H1 (cell line): ENCODE data around the gene NOTCH4. TPM values are rescaled to one million over a fixed set of nuclear protein-coding genes. Genes with fewer than 3 reads are reported as not detected.

Source experiments
- CTCF ChIA-PET: fragments of 300-600 bp; sonication (Branson Sonifier 250); formaldehyde crosslinking; loops from one replicate; lab custom pipeline; 2021; ENCODE audit not compliant: partially characterized antibody; lab: Charles Lee
- POLR2A ChIA-PET: fragments of 300-600 bp; sonication (Branson Sonifier 250); formaldehyde crosslinking; loops from one replicate; lab custom pipeline; 2021; ENCODE audit warnings: inconsistent platforms; ENCODE audit not compliant: partially characterized antibody; lab: Charles Lee
- DNase-seq, 2 experiments: peaks; one replicate each; pipeline versions ENCODE4 v3.0.0 to v3.0.0-alpha.2; 2010 to 2022; ENCODE audit warnings: low spot score in 2 of 2, low read depth in 1 of 2, mixed read lengths in 1 of 2
- FAIRE-seq: peaks from 2 replicates; lab custom pipeline; 2011; peaks lifted over from hg19 to GRCh38; lab: Jason Lieb, UNC
- H2AFZ ChIP-seq: 2 replicates; pipeline ENCODE4 v1.8.1; 2012; ENCODE audit warnings: low read length, inconsistent platforms
- H2AK5ac ChIP-seq: 2 replicates; pipeline ENCODE4 v1.6.1; 2013; ENCODE audit warnings: low read depth, low read length
- H2BK120ac ChIP-seq: replicated peaks from 2 replicates; pipeline ENCODE3; 2013; ENCODE audit warnings: low read depth, low read length, inconsistent platforms
- H2BK12ac ChIP-seq: 2 replicates; pipeline ENCODE4 v1.6.1; 2013; ENCODE audit warnings: low read depth, low read length
- H2BK15ac ChIP-seq: 2 replicates; pipeline ENCODE4 v1.6.1; 2013; ENCODE audit warnings: low read length
- H2BK20ac ChIP-seq: 2 replicates; pipeline ENCODE4 v1.6.1; 2013; ENCODE audit warnings: low read length
- H2BK5ac ChIP-seq: 2 replicates; pipeline ENCODE4 v1.6.1; 2013; ENCODE audit warnings: low read depth, low read length
- H3K14ac ChIP-seq: 2 replicates; pipeline ENCODE4 v1.6.1; 2013; ENCODE audit warnings: inconsistent platforms; ENCODE audit not compliant: insufficient read length
- H3K18ac ChIP-seq: 2 replicates; pipeline ENCODE4 v1.6.1; 2013; ENCODE audit warnings: low read length; ENCODE audit errors: extremely low read depth
- H3K23ac ChIP-seq: 2 replicates; pipeline ENCODE4 v1.6.1; 2013; ENCODE audit warnings: inconsistent platforms; ENCODE audit not compliant: insufficient read length
- H3K23me2 ChIP-seq: 2 replicates; pipeline ENCODE4 v1.6.1; 2013; ENCODE audit warnings: low read depth, low read length
- H3K27ac ChIP-seq: 2 replicates; pipeline ENCODE4 v1.6.1; 2011; ENCODE audit warnings: low read depth, low read length, inconsistent platforms
- H3K27me3 ChIP-seq, 4 experiments: replicated peaks in 1 of 4; 1 replicate in 1 of 4; 2 replicates in 3 of 4; pipeline versions ENCODE4 v1.6.1 to v1.8.1; 2011 to 2013; ENCODE audit warnings: low read length in 3 of 4, mild to moderate bottlenecking in 3 of 4, inconsistent platforms in 2 of 4, mixed read lengths in 2 of 4, moderate library complexity in 1 of 4; ENCODE audit not compliant: control insufficient read depth in 3 of 4, insufficient read depth in 3 of 4; ENCODE audit errors: extremely low read depth in 1 of 4
- H3K36me3 ChIP-seq, 4 experiments: 2 replicates each; pipeline versions ENCODE4 v1.6.1 to v1.8.1; 2011 to 2013; ENCODE audit warnings: mild to moderate bottlenecking in 4 of 4, low read length in 3 of 4, moderate library complexity in 2 of 4, control low read depth in 1 of 4, inconsistent platforms in 1 of 4; ENCODE audit not compliant: insufficient read depth in 4 of 4, control insufficient read depth in 2 of 4
- H3K4ac ChIP-seq: replicated peaks from 2 replicates; pipeline ENCODE3; 2013; ENCODE audit warnings: low read length, low read depth, mixed read lengths, inconsistent platforms; ENCODE audit not compliant: insufficient read length
- H3K4me1 ChIP-seq, 4 experiments: replicated peaks in 1 of 4; 1 replicate in 1 of 4; 2 replicates in 3 of 4; pipeline versions ENCODE4 v1.6.1 to v1.8.1; 2011 to 2013; ENCODE audit warnings: low read length in 3 of 4, inconsistent platforms in 2 of 4, mixed read lengths in 1 of 4; ENCODE audit not compliant: insufficient read depth in 4 of 4, control insufficient read depth in 3 of 4
- H3K4me2 ChIP-seq, 2 experiments: 2 replicates each; pipeline versions ENCODE4 v1.6.1 to v1.8.1; 2011 to 2013; ENCODE audit warnings: low read depth in 2 of 2, low read length in 2 of 2, control low read depth in 1 of 2, inconsistent platforms in 1 of 2, mild to moderate bottlenecking in 1 of 2; ENCODE audit not compliant: insufficient read depth in 1 of 2
- H3K4me3 ChIP-seq, 4 experiments: fragments of 200-600, 300-600 bp in 1 of 4; sonication (generic), shearing (Covaris generic), sonication (Bioruptor Twin) in 1 of 4; 2 replicates each; pipeline versions ENCODE4 v1.5.1 to v1.8.1; 2011 to 2016; ENCODE audit warnings: low read length in 4 of 4, low read depth in 3 of 4, control low read depth in 2 of 4, inconsistent platforms in 2 of 4, mild to moderate bottlenecking in 2 of 4, mixed read lengths in 1 of 4, moderate library complexity in 1 of 4; ENCODE audit not compliant: insufficient read depth in 2 of 4; ENCODE audit errors: extremely low read depth in 1 of 4
- H3K56ac ChIP-seq: replicated peaks from 2 replicates; pipeline ENCODE3; 2013; ENCODE audit warnings: low read depth, mild to moderate bottlenecking, mixed read lengths, low read length, inconsistent platforms; ENCODE audit not compliant: insufficient read length
- H3K79me1 ChIP-seq: 2 replicates; pipeline ENCODE4 v1.6.1; 2013; ENCODE audit warnings: low read depth, low read length, control low read depth
- H3K79me2 ChIP-seq, 2 experiments: 2 replicates each; pipeline versions ENCODE4 v1.6.1 to v1.8.1; 2012 to 2013; ENCODE audit warnings: low read length in 2 of 2, mild to moderate bottlenecking in 2 of 2, inconsistent platforms in 1 of 2; ENCODE audit not compliant: insufficient read depth in 2 of 2, control insufficient read depth in 1 of 2
- H3K9ac ChIP-seq, 4 experiments: replicated peaks in 1 of 4; 1 replicate in 1 of 4; 2 replicates in 3 of 4; pipeline versions ENCODE4 v1.6.1 to v1.8.1; 2011 to 2013; ENCODE audit warnings: low read depth in 3 of 4, low read length in 3 of 4, control low read depth in 2 of 4, mild to moderate bottlenecking in 2 of 4, moderate library complexity in 2 of 4, inconsistent platforms in 1 of 4; ENCODE audit errors: extremely low read depth in 1 of 4
- H3K9me3 ChIP-seq, 2 experiments: 2 replicates each; pipeline versions ENCODE4 v1.6.1 to v1.8.1; 2012 to 2013; ENCODE audit warnings: mild to moderate bottlenecking in 2 of 2, moderate library complexity in 2 of 2, control low read depth in 1 of 2, inconsistent platforms in 1 of 2, low read depth in 1 of 2, low read length in 1 of 2, mixed read lengths in 1 of 2; ENCODE audit not compliant: insufficient read depth in 2 of 2
- H4K20me1 ChIP-seq, 2 experiments: replicated peaks in 1 of 2; 2 replicates each; pipeline versions ENCODE3 to v1.8.1; 2011 to 2013; ENCODE audit warnings: inconsistent platforms in 2 of 2, low read length in 2 of 2, mild to moderate bottlenecking in 1 of 2; ENCODE audit not compliant: insufficient read depth in 2 of 2, control insufficient read depth in 1 of 2
- H4K5ac ChIP-seq: 2 replicates; pipeline ENCODE4 v1.6.1; 2013; ENCODE audit warnings: low read length, low read depth, mixed read lengths, inconsistent platforms; ENCODE audit not compliant: insufficient read length
- H4K8ac ChIP-seq: 2 replicates; pipeline ENCODE4 v1.8.0; 2013; ENCODE audit warnings: mild to moderate bottlenecking, moderate library complexity, low read length, inconsistent platforms; ENCODE audit not compliant: insufficient read depth; ENCODE audit errors: extremely low read depth
- H4K91ac ChIP-seq: replicated peaks from 2 replicates; pipeline ENCODE3; 2013; ENCODE audit warnings: low read length, mixed read lengths, inconsistent platforms; ENCODE audit not compliant: insufficient read length
- BRCA1 ChIP-seq: IDR thresholded peaks from 2 replicates; pipeline ENCODE4 v1.6.1; 2012; ENCODE audit warnings: low read depth, low read length, improper control_type of control experiment
- CBX8 ChIP-seq: fragments of 300-800, 300-1000 bp; sonication (generic); IDR thresholded peaks from 2 replicates; pipeline ENCODE4 v1.7.1; 2016; ENCODE audit warnings: low read depth, low read length, borderline replicate concordance
- CTBP2 ChIP-seq: IDR thresholded peaks from 2 replicates; pipeline ENCODE4 v1.7.0; 2011; ENCODE audit warnings: borderline replicate concordance, mild to moderate bottlenecking, moderate library complexity, mixed read lengths, low read length; ENCODE audit not compliant: insufficient read depth, insufficient read length
- JUND ChIP-seq: IDR thresholded peaks from 2 replicates; pipeline ENCODE4 v1.6.1; 2011; ENCODE audit warnings: mild to moderate bottlenecking, improper control_type of control experiment, low read length
- KDM4A ChIP-seq: IDR thresholded peaks from one replicate; pipeline ENCODE4 v1.7.1; 2012; ENCODE audit warnings: low read depth, mild to moderate bottlenecking, moderate library complexity, low read length, inconsistent platforms; ENCODE audit not compliant: severe bottlenecking
- NRF1 ChIP-seq: IDR thresholded peaks from 2 replicates; pipeline ENCODE4 v1.6.1; 2011; ENCODE audit warnings: mild to moderate bottlenecking, low read depth, low read length, improper control_type of control experiment
- SIX5 ChIP-seq: IDR thresholded peaks from 2 replicates; pipeline ENCODE4 v1.6.1; 2011; ENCODE audit warnings: mild to moderate bottlenecking, low read depth, low read length
- SP2 ChIP-seq: IDR thresholded peaks from 2 replicates; pipeline ENCODE4 v1.6.1; 2012; ENCODE audit warnings: mild to moderate bottlenecking, low read length, inconsistent platforms
- SP4 ChIP-seq: IDR thresholded peaks from 2 replicates; pipeline ENCODE4 v1.6.1; 2012; ENCODE audit warnings: low read length, inconsistent platforms
- SUZ12 ChIP-seq: fragments of 200-600 bp; sonication (generic); IDR thresholded peaks from 2 replicates; pipeline ENCODE4 v1.6.1; 2012; ENCODE audit warnings: mild to moderate bottlenecking, inconsistent platforms, low read length, moderate library complexity, mixed read lengths
- TCF12 ChIP-seq: IDR thresholded peaks from 2 replicates; pipeline ENCODE4 v1.6.1; 2011; ENCODE audit warnings: low read depth, mild to moderate bottlenecking, low read length
- polyA plus RNA-seq, 7 experiments: library from polyadenylated mRNA; depleted of rRNA in 3 of 7; stranded (reverse) in 5 of 7; unstranded in 2 of 7; fragments of >200 nt in 5 of 7; fragments of 200-250 nt in 2 of 7; gene quantifications; 1 replicate in 5 of 7; 2 replicates in 1 of 7; 4 replicates in 1 of 7; pipeline versions ENCODE4 v1.2.1 to v1.2.3, GENCODE V29; 2011 to 2013; ENCODE audit warnings: missing spikeins in 2 of 7, mixed read lengths in 2 of 7
- total RNA-seq: library from RNA; stranded (reverse); fragmentation: NEBNext Ultra II Directional; extraction: Animal tissue kit (Norgen Biotek cat#: 25700); gene quantifications from 2 replicates; pipeline ENCODE4 v1.2.1, GENCODE V29; 2021
- TF ChIP-seq, protein P1 (sequence below): IDR thresholded peaks from 2 replicates; pipeline ENCODE4 v1.6.1; 2012; ENCODE audit warnings: inconsistent platforms

Gene NOTCH4
- total and polyA plus RNA-seq, 2 of the 8 experiments (the other 6 are each of a cell fraction or from before 2014, with no cell fraction given), result 1.9 to 2.8 TPM

DNA sequence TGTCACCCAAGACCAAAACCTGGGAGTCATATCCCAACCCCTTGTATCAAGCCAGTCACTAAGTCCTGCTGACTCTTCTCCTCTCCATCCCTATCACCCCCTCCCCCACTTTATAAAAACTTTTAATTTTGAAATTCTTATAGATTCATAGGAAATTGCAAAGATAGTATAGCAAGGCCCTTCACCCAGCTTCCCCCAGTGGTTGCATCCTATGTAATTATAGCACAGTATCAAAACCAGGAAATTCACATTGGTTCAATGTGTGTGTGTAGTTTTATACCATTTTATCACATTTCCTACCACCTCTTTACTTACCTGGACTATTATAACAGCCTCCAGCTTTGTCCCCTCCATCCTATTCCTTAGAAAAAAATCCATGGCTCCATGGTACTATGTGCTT, 65.8 kb downstream of the NOTCH4 start:
- FAIRE-seq, result no peak
- H3K27ac ChIP-seq, result no peak overlapping the region
- H3K56ac ChIP-seq, result no peak overlapping the region
- no peak overlapping the region for H2BK120ac ChIP-seq
- H4K20me1 ChIP-seq, result peaks cover 0 to 2% of the 10 kb centered on the region in 2 experiments
- CTCF ChIA-PET, result interaction anchor here (1.6 to 2.9 kb wide), 2 partner anchors 9 to 40 kb away, joined by 11 to 19 read pairs; no protein-coding TSS in a partner anchor
- H3K4me2 ChIP-seq, result no peak overlapping the region
- no peak overlapping the region for H2AK5ac ChIP-seq
- no peak overlapping the region for H3K4ac ChIP-seq
- H4K91ac ChIP-seq, result no peak overlapping the region
- no peak overlapping the region for H3K23ac ChIP-seq
- H2BK5ac ChIP-seq, result no peak overlapping the region
- peaks cover 4 to 14% (median 10%) of the 10 kb centered on the region in 4 experiments; a peak in 6 of 8 replicates for H3K36me3 ChIP-seq
- no peak overlapping the region for H2AFZ ChIP-seq
- H3K9ac ChIP-seq, result no peak overlapping the region
- no peak for DNase-seq
- POLR2A ChIA-PET, result interaction anchor here (0.8 to 1.6 kb wide), 4 partner anchors 12 to 39 kb away, joined by 3 to 4 read pairs (median 3); partner anchors contain the start of gene AGPAT1
- H4K5ac ChIP-seq, result no peak overlapping the region
- peaks cover 0 to 5% of the 10 kb centered on the region in 2 experiments; a peak in 1 of 4 replicates for H3K79me2 ChIP-seq
- H3K4me1 ChIP-seq, result peaks cover 0 to 5% (median 3%) of the 10 kb centered on the region in 4 experiments
- peaks cover 0 to 1% (median under 1%) of the 10 kb centered on the region in 4 experiments; a peak in 2 of 7 replicates for H3K27me3 ChIP-seq
- H2BK20ac ChIP-seq, result no peak overlapping the region
- H3K79me1 ChIP-seq, result 0 out of 2 replicates have a peak, but pooled peaks cover 3% of the 10 kb centered on the region
- no peak overlapping the region for H2BK15ac ChIP-seq
- H3K14ac ChIP-seq, result no peak overlapping the region
- no peak overlapping the region for H3K18ac ChIP-seq
- no peak overlapping the region for H2BK12ac ChIP-seq
- no peak overlapping the region for H4K8ac ChIP-seq
- no peaks in the 10 kb centered on the region for H3K9me3 ChIP-seq
- H3K4me3 ChIP-seq, result no peak overlapping the region
- peaks cover 11% of the 10 kb centered on the region for H3K23me2 ChIP-seq
- TF ChIP-seq, protein P1, sequence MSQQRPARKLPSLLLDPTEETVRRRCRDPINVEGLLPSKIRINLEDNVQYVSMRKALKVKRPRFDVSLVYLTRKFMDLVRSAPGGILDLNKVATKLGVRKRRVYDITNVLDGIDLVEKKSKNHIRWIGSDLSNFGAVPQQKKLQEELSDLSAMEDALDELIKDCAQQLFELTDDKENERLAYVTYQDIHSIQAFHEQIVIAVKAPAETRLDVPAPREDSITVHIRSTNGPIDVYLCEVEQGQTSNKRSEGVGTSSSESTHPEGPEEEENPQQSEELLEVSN, result no peak
- no peak for TF ChIP-seq KDM4A
- no peak for TF ChIP-seq JUND
- TF ChIP-seq SUZ12, result no peak
- no peak for TF ChIP-seq CTBP2
- TF ChIP-seq CBX8, result no peak
- TF ChIP-seq NRF1, result no peak
- TF ChIP-seq SIX5, result no peak
- no peak for TF ChIP-seq SP2
- no peak for TF ChIP-seq SP4
- TF ChIP-seq BRCA1, result no peak
- TF ChIP-seq TCF12, result no peak
